GM18507 (cell line): Measurements from ENCODE around the gene UBE2G1.

Experiments used
- DNase-seq: peaks from one replicate; pipeline ENCODE4 v3.0.0; 2011; ENCODE audit warnings: low read depth; ENCODE audit not compliant: insufficient read length; ENCODE audit errors: extremely low spot score
- FAIRE-seq: peaks from 2 replicates; lab custom pipeline; 2011; peaks lifted over from hg19 to GRCh38; lab: Jason Lieb, UNC

UBE2G1 gene

GRCh38 chr17:4366327-4367063, at the start of gene UBE2G1:
Gene UBE2G1, minus strand, starts transcription at chr17:4366675. Its CDS starts 359 bp downstream, at chr17:4366316.
- peak; percentile 89 for DNase-seq
- peak; percentile 95 for FAIRE-seq

GRCh38 chr17:4412933-4413831, 46.7 kb upstream of the UBE2G1 start:
- DNase-seq = peak; percentile 75
- peak; percentile 98 for FAIRE-seq

- no peak for DNase-seq
- FAIRE-seq = no peak
These were observed 44.7 kb upstream of the UBE2G1 start for GRCh38 chr17:4411201-4411600.

GRCh38 chr17:4409659-4410058, 43.2 kb upstream of the UBE2G1 start:
- DNase-seq (no peak), FAIRE-seq (no peak)

GRCh38 chr17:4407851-4408250, 41.4 kb upstream of the UBE2G1 start:
- DNase-seq (no peak), FAIRE-seq (no peak)

GRCh38 chr17:4407216-4407615, 40.7 kb upstream of the UBE2G1 start:
- DNase-seq (no peak), FAIRE-seq (no peak)

- no peak for DNase-seq
- no peak for FAIRE-seq
These were observed 39.9 kb upstream of the UBE2G1 start for GRCh38 chr17:4406386-4406785.

- DNase-seq (no peak), FAIRE-seq (no peak)
These were observed 39.2 kb upstream of the UBE2G1 start for GRCh38 chr17:4405699-4406098.

- no peak for DNase-seq
- peak; percentile 63 for FAIRE-seq
These were observed 38.7 kb upstream of the UBE2G1 start for GRCh38 chr17:4405038-4405669.

GRCh38 chr17:4397840-4398239, 31.4 kb upstream of the UBE2G1 start:
- FAIRE-seq (peak; percentile 55), DNase-seq (no peak)

GRCh38 chr17:4395111-4395478, 28.6 kb upstream of the UBE2G1 start:
- FAIRE-seq (no peak), DNase-seq (no peak)

GRCh38 chr17:4394208-4395110, 28.0 kb upstream of the UBE2G1 start:
- DNase-seq = no peak
- FAIRE-seq = peak; percentile 74

- peak; percentile 31 for FAIRE-seq
These were observed 27.3 kb upstream of the UBE2G1 start for GRCh38 chr17:4393806-4394205.

GRCh38 chr17:4389079-4389478, 22.6 kb upstream of the UBE2G1 start:
- DNase-seq = no peak
- no peak for FAIRE-seq

More at GRCh38 chr17:4393806-4394205, 27.3 kb upstream of the UBE2G1 start:
- no peak for DNase-seq

GRCh38 chr17:4387137-4387536, 20.7 kb upstream of the UBE2G1 start:
- DNase-seq (no peak), FAIRE-seq (no peak)

- no peak for FAIRE-seq
- no peak for DNase-seq
These were observed 19.9 kb upstream of the UBE2G1 start for GRCh38 chr17:4386406-4386805.

GRCh38 chr17:4381690-4382671, 15.5 kb upstream of the UBE2G1 start:
- FAIRE-seq (no peak), DNase-seq (no peak)

GRCh38 chr17:4378626-4379025, 12.2 kb upstream of the UBE2G1 start:
- no peak for FAIRE-seq
- no peak for DNase-seq
